IMR-90 (cell line): ENCODE results near the gene UNC13B. TPM values are rescaled to one million over a fixed set of nuclear protein-coding genes. Genes with fewer than 3 reads are reported as not detected.

Source experiments
- ATAC-seq: fragments of 200-7000 bp; cut with Tn5 transposase; 2 replicates; pipeline ENCODE4 v1.9.1; 2020; ENCODE audit warnings: low read depth, mild to moderate bottlenecking, moderate library complexity
- BruUV-seq: library from RNA; stranded (reverse); fragments of 400-500 nt; replicated peaks from 2 replicates; lab custom pipeline; 2021; lab: Mats Ljungman, UMichigan
- CTCF ChIA-PET: fragments of 300-600 bp; formaldehyde crosslinking; extraction: SDS; loops from one replicate; lab custom pipeline; 2021; ENCODE audit warnings: antibody characterized with exemption; lab: Yijun Ruan, JAX
- POLR2A ChIA-PET: fragments of 300-600 bp; sonication (Branson Sonifier 250); formaldehyde crosslinking; loops from one replicate; lab custom pipeline; 2022; ENCODE audit warnings: antibody characterized with exemption; ENCODE audit not compliant: unreplicated experiment; lab: Charles Lee
- DNase-seq: peaks from one replicate; pipeline ENCODE4 v3.0.0; 2013
- H2AFZ ChIP-seq: replicated peaks from 2 replicates; pipeline ENCODE3; 2013; ENCODE audit warnings: low read length, mild to moderate bottlenecking; ENCODE audit not compliant: poor library complexity
- H2AK5ac ChIP-seq: 2 replicates; pipeline ENCODE4 v1.6.1; 2013; ENCODE audit warnings: low read depth, low read length, inconsistent platforms
- H2AK9ac ChIP-seq: replicated peaks from 2 replicates; pipeline ENCODE3; 2013; ENCODE audit warnings: mild to moderate bottlenecking, low read depth, low read length, moderate library complexity; ENCODE audit not compliant: poor library complexity
- H2BK120ac ChIP-seq: 2 replicates; pipeline ENCODE4 v1.6.1; 2013; ENCODE audit warnings: low read depth, low read length, inconsistent platforms
- H2BK15ac ChIP-seq: 3 replicates; pipeline ENCODE4 v1.6.1; 2013; ENCODE audit warnings: low read depth, low read length, inconsistent platforms
- H2BK20ac ChIP-seq: 2 replicates; pipeline ENCODE4 v1.6.1; 2013; ENCODE audit warnings: low read depth, mild to moderate bottlenecking, inconsistent platforms, low read length, moderate library complexity
- H2BK5ac ChIP-seq: 2 replicates; pipeline ENCODE4 v1.6.1; 2013; ENCODE audit warnings: mild to moderate bottlenecking, low read depth, low read length, inconsistent platforms; ENCODE audit not compliant: poor library complexity, severe bottlenecking
- H3K14ac ChIP-seq: replicated peaks from 2 replicates; pipeline ENCODE4 v1.6.1; 2013; ENCODE audit warnings: low read depth, low read length, inconsistent platforms
- H3K18ac ChIP-seq: 2 replicates; pipeline ENCODE4 v1.6.1; 2013; ENCODE audit warnings: low read depth, low read length, control low read depth
- H3K23ac ChIP-seq: 2 replicates; pipeline ENCODE4 v1.6.1; 2013; ENCODE audit warnings: low read depth, low read length, inconsistent platforms
- H3K27ac ChIP-seq: 2 replicates; pipeline ENCODE4 v1.5.1; 2013; ENCODE audit warnings: mild to moderate bottlenecking, control low read depth, low read length; ENCODE audit not compliant: insufficient read depth
- H3K27me3 ChIP-seq: 2 replicates; pipeline ENCODE4 v1.6.1; 2013; ENCODE audit warnings: low read length; ENCODE audit not compliant: control insufficient read depth, insufficient read depth
- H3K36me3 ChIP-seq: 2 replicates; pipeline ENCODE4 v1.6.1; 2013; ENCODE audit warnings: low read length, mixed read lengths; ENCODE audit not compliant: control insufficient read depth, insufficient read depth
- H3K4ac ChIP-seq: 2 replicates; pipeline ENCODE4 v1.6.1; 2013; ENCODE audit warnings: low read depth, low read length, inconsistent platforms
- H3K4me1 ChIP-seq: 2 replicates; pipeline ENCODE4 v1.6.1; 2013; ENCODE audit warnings: low read length, mixed read lengths; ENCODE audit not compliant: control insufficient read depth, insufficient read depth
- H3K4me2 ChIP-seq: 2 replicates; pipeline ENCODE4 v1.6.1; 2013; ENCODE audit warnings: low read depth, mild to moderate bottlenecking, control low read depth, low read length, moderate library complexity
- H3K4me3 ChIP-seq: 2 replicates; pipeline ENCODE4 v1.5.1; 2013; ENCODE audit warnings: low read depth, mild to moderate bottlenecking, control low read depth, low read length, moderate library complexity; ENCODE audit not compliant: insufficient read depth
- H3K56ac ChIP-seq: 2 replicates; pipeline ENCODE4 v1.6.1; 2013; ENCODE audit warnings: low read length, inconsistent platforms; ENCODE audit not compliant: insufficient read depth; ENCODE audit errors: extremely low read depth
- H3K79me1 ChIP-seq, 2 experiments: 2 replicates each; pipeline ENCODE4 v1.6.1; 2013; ENCODE audit warnings: low read length in 2 of 2, inconsistent platforms in 1 of 2, low read depth in 1 of 2
- H3K9ac ChIP-seq: 2 replicates; pipeline ENCODE4 v1.6.1; 2013; ENCODE audit warnings: low read depth, low read length, control low read depth
- H3K9me1 ChIP-seq: 2 replicates; pipeline ENCODE4 v1.6.1; 2013; ENCODE audit warnings: low read length, inconsistent platforms; ENCODE audit not compliant: insufficient read depth
- H3K9me3 ChIP-seq: 2 replicates; pipeline ENCODE4 v1.6.1; 2013; ENCODE audit warnings: low read length; ENCODE audit not compliant: control insufficient read depth, insufficient read depth
- H4K20me1 ChIP-seq: 2 replicates; pipeline ENCODE4 v1.6.1; 2013; ENCODE audit warnings: low read length, inconsistent platforms; ENCODE audit not compliant: insufficient read depth
- H4K5ac ChIP-seq: 2 replicates; pipeline ENCODE4 v1.6.1; 2013; ENCODE audit warnings: mild to moderate bottlenecking, low read depth, low read length, control low read depth
- H4K8ac ChIP-seq, 2 experiments: 2 replicates each; pipeline ENCODE4 v1.6.1; 2013; ENCODE audit warnings: low read depth in 2 of 2, low read length in 2 of 2, control low read depth in 1 of 2, inconsistent platforms in 1 of 2
- H4K91ac ChIP-seq: 2 replicates; pipeline ENCODE4 v1.6.1; 2013; ENCODE audit warnings: low read depth, low read length, inconsistent platforms; ENCODE audit not compliant: insufficient read depth
- BHLHE40 ChIP-seq: fragments of 150-350 bp; IDR thresholded peaks from 2 replicates; pipeline ENCODE4 v1.6.1; 2016; ENCODE audit warnings: mild to moderate bottlenecking, low read depth, low read length
- CEBPB ChIP-seq: IDR thresholded peaks from 2 replicates; pipeline ENCODE4 v1.6.1; 2012; ENCODE audit warnings: low read depth, low read length, improper control_type of control experiment
- CHD1 ChIP-seq: IDR thresholded peaks from 2 replicates; pipeline ENCODE4 v1.6.1; 2012; ENCODE audit warnings: low read depth, low read length, improper control_type of control experiment
- CTCF ChIP-seq: conservative IDR thresholded peaks from 2 replicates; pipeline ENCODE4 v1.5.1; 2012; ENCODE audit warnings: mild to moderate bottlenecking, low read depth, low read length, improper control_type of control experiment
- FOS ChIP-seq: fragments of 150-350 bp; IDR thresholded peaks from 2 replicates; pipeline ENCODE4 v1.6.1; 2016; ENCODE audit warnings: low read depth, low read length
- MAFK ChIP-seq: IDR thresholded peaks from 2 replicates; pipeline ENCODE4 v1.6.1; 2012; ENCODE audit warnings: low read depth, low read length, improper control_type of control experiment
- MAZ ChIP-seq: IDR thresholded peaks from 2 replicates; pipeline ENCODE4 v1.6.1; 2012; ENCODE audit warnings: low read depth, mild to moderate bottlenecking, low read length, improper control_type of control experiment, moderate library complexity, borderline replicate concordance
- MXI1 ChIP-seq: IDR thresholded peaks from 2 replicates; pipeline ENCODE4 v1.6.1; 2012; ENCODE audit warnings: low read depth, mild to moderate bottlenecking, low read length, moderate library complexity, borderline replicate concordance
- NFE2L2 ChIP-seq: fragments of 150-350 bp; IDR thresholded peaks from 2 replicates; pipeline ENCODE4 v1.6.1; 2016; ENCODE audit warnings: low read depth, mild to moderate bottlenecking, low read length
- POLR2A ChIP-seq: IDR thresholded peaks from 2 replicates; pipeline ENCODE4 v1.6.1; 2012; ENCODE audit warnings: mild to moderate bottlenecking, low read depth, low read length
- RAD21 ChIP-seq: IDR thresholded peaks from 2 replicates; pipeline ENCODE4 v1.6.1; 2012; ENCODE audit warnings: low read length, improper control_type of control experiment
- RCOR1 ChIP-seq: IDR thresholded peaks from 2 replicates; pipeline ENCODE4 v1.6.1; 2012; ENCODE audit warnings: mild to moderate bottlenecking, low read length, improper control_type of control experiment; ENCODE audit not compliant: insufficient replicate concordance
- RFX5 ChIP-seq: IDR thresholded peaks from 2 replicates; pipeline ENCODE4 v1.8.0; 2012; ENCODE audit warnings: low read depth, mild to moderate bottlenecking, low read length, moderate library complexity
- USF2 ChIP-seq: fragments of 150-350 bp; IDR thresholded peaks from 2 replicates; pipeline ENCODE4 v1.6.1; 2017; ENCODE audit warnings: mild to moderate bottlenecking, antibody characterized with exemption, low read length, low read depth
- WGBS, 2 experiments: methylation state at CpG; one replicate each; pipeline versions ENCODE4 v1.1.5 to v1.1.7; 2013; ENCODE audit warnings: missing lambda C conversion rate in 2 of 2; ENCODE audit not compliant: insufficient read length in 1 of 2; ENCODE audit errors: extremely low coverage in 2 of 2; 5-methylcytosine and 5-hydroxymethylcytosine counted together
- dilution Hi-C: fragments of 300-500 bp; cut with HindIII; formaldehyde crosslinking; loops from one replicate; pipeline ENCODE4 v1.14.3; 2018; ENCODE audit warnings: low sequenced_read_pairs; ENCODE audit not compliant: unreplicated experiment
- in situ Hi-C: fragments of 300-500 bp; cut with MboI; formaldehyde crosslinking; loops from 3 replicates; pipeline ENCODE4 v1.14.3; 2019; ENCODE audit warnings: low sequenced_read_pairs, inconsistent platforms, mixed read lengths
- intact Hi-C: fragments of 100-400 bp; cut with micrococcal nuclease; formaldehyde crosslinking; loops from 2 replicates; pipeline ENCODE4 v1.10.0; 2022
- polyA plus RNA-seq, 3 experiments: library from polyadenylated mRNA; depleted of rRNA; stranded (reverse); fragments of >200 nt; gene quantifications; 2 replicates each; pipeline ENCODE4 v1.2.3, GENCODE V29; 2012; ENCODE audit warnings: low replicate concordance in 1 of 3
- total RNA-seq: library from RNA; depleted of rRNA; stranded (reverse); fragments of >200 nt; gene quantifications from 2 replicates; pipeline ENCODE4 v1.2.3, GENCODE V29; 2012

UNC13B gene
- total and polyA plus RNA-seq, 2 of the 4 experiments (the other 2 are of a cell fraction), result 7.5 to 14.3 TPM

- dilution Hi-C loops (no loop called here), intact Hi-C loops (no loop called here), in situ Hi-C loops (no loop called here)
- Histone ChIP-seq H2BK20ac (no peak overlapping the region), H3K18ac (no peak overlapping the region), H3K79me1 (no peaks in the 10 kb centered on the region), H3K4me2 (no peak overlapping the region), H2AFZ (no peak overlapping the region), H3K56ac (no peak overlapping the region), H3K27ac (no peak overlapping the region), H3K4me3 (no peak overlapping the region), H4K91ac (no peak overlapping the region), H3K14ac (no peak overlapping the region), H2BK15ac (no peak overlapping the region), H3K4ac (no peak overlapping the region), H4K5ac (no peak overlapping the region), H2BK5ac (no peak overlapping the region), H3K9ac (no peak overlapping the region), H3K9me1 (no peaks in the 10 kb centered on the region), H3K36me3 (no peaks in the 10 kb centered on the region), H3K9me3 (no peaks in the 10 kb centered on the region), H3K23ac (no peak overlapping the region), H3K4me1 (no peaks in the 10 kb centered on the region), H2AK5ac (no peak overlapping the region), H4K8ac (no peak overlapping the region), H2AK9ac (no peak overlapping the region), H2BK120ac (no peak overlapping the region), H4K20me1 (no peaks in the 10 kb centered on the region), H3K27me3 (peaks cover 14% of the 10 kb centered on the region)
- POLR2A ChIA-PET, result no interaction called here
- ATAC-seq (no peak), DNase-seq (no peak)
- TF ChIP-seq BHLHE40, result no peak
- no peak for TF ChIP-seq MAFK
- TF ChIP-seq NFE2L2, result no peak
- no peak for TF ChIP-seq CHD1
- TF ChIP-seq FOS, result no peak
- TF ChIP-seq MAZ, result no peak
- no peak for TF ChIP-seq RCOR1
- TF ChIP-seq RFX5, result no peak
- TF ChIP-seq CEBPB, result no peak
- no peak for TF ChIP-seq MXI1
- TF ChIP-seq CTCF, result no peak
- no peak for TF ChIP-seq USF2
- TF ChIP-seq RAD21, result no peak
- no peak for TF ChIP-seq POLR2A
- no CpG with 5 or more reads among the region's 1 CpG for WGBS, 2 experiments
- BruUV-seq, result no TSS peak
- CTCF ChIA-PET, result no interaction called here
These were observed 275.1 kb downstream of the UNC13B start for GRCh38 chr9:35436933-35437332.
